AG09309 (cell line): ENCODE data around the gene FUZ.

Source experiments
- DNase-seq: peaks from one replicate; pipeline ENCODE4 v3.0.0-alpha.2; 2010; ENCODE audit warnings: low read depth
- H3K4me3 ChIP-seq: 2 replicates; pipeline ENCODE4 v1.5.1; 2011; ENCODE audit warnings: mild to moderate bottlenecking, low read depth, low read length, moderate library complexity; ENCODE audit not compliant: control insufficient read depth
- CTCF ChIP-seq: IDR thresholded peaks from 2 replicates; pipeline ENCODE4 v1.5.1; 2011; ENCODE audit warnings: mild to moderate bottlenecking, low read depth, low read length, inconsistent platforms; ENCODE audit not compliant: insufficient read depth, control insufficient read depth; ENCODE audit errors: missing control alignments

Gene FUZ

GRCh38 chr19:49812997-49813861 is at the start of gene FUZ:
FUZ (minus strand) TSS chr19:49813292; CDS start chr19:49813106, 186 bp downstream.
- peak; percentile 94 for DNase-seq
- peak within 1 kb of the TSS; percentile 90 for H3K4me3 ChIP-seq
- peak; percentile 35 for TF ChIP-seq CTCF

DNA sequence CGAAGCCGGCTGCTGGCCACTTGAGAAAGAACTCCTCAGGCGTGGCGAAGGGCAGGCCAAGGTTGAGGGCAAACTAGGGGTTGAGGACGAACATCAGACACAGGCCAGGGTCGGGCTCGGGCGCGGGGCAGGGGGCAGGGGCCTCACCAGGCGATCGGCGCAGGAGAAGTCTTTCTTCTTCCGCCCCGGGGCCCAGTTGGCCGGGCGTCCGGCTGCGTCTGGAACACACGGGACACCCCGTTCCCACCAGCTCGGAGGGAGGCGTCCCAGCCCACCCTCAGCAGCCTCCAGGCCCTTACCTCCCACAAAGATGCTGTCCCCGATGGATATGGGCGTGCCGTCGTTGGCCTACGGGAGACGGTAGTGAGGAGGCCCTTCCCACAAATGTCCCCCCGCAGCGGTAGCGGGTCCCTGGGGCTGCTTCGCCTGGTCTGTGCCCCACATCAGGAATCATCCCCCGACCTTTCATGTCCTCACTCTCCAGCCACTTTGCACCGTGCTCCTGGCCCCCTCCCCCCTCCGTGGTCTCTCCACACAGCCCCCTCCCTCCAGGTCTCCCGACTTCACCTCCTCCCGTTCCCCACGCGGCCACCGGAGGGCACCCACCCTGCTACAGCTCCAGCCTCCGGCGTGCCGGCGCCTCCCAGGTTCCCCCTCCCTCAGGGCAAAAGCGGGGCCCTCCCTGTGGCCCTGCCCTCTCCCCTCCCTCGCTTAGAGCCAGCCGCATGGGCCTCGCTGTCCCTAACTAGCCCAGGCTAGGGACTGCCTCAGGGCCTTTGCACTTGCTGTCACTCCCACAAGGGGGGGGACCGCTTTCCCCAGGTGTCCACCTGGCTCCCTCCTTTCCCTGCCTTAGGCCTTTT is 49.5 kb upstream of the FUZ start:
- no peak for DNase-seq
- peak; percentile 34 for TF ChIP-seq CTCF
- no peak overlapping the region for H3K4me3 ChIP-seq

GRCh38 chr19:49861541-49862378 is 48.7 kb upstream of the FUZ start:
- H3K4me3 ChIP-seq = no peak overlapping the region
- DNase-seq = no peak
- TF ChIP-seq CTCF = no peak

- no peak for TF ChIP-seq CTCF
- H3K4me3 ChIP-seq = no peak overlapping the region
- no peak for DNase-seq
Measured at GRCh38 chr19:49861107-49861506, 48.0 kb upstream of the FUZ start.

GRCh38 chr19:49860336-49861102 is 47.4 kb upstream of the FUZ start:
- H3K4me3 ChIP-seq = no peak overlapping the region
- DNase-seq = no peak
- no peak for TF ChIP-seq CTCF
